ENCODE data around the gene HLCS.

DNA sequence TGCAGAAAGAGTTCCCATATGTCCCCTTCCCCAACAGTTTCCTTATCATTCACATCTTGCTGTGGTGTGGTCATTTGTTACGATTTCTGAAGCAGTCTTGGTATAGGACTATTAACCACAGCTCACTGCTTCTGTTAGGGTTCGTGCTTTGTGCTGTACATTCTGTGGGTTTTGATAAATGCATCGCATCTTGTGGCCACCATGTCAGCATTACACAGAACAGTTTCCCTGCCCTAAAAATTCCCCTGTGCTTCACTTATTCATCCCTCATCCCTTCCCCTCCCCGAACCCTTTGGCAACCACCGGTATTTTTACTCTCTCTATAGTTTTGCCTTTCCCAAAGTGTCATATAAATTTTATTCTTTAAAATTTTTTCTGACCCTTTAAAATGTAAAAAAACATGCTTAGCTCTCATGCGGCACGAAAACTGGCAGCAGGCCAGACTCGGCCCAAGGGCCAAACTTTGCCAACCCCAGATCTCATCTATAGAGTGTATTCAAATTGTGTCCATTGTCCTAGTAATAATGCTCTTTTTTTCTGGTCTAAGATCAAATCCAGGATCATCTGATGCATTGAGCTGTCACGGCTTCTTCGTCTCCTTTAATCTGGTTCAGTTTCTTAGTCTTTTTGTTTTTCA lies 189.4 kb downstream of the HLCS start:
- TF ChIP-seq EZH2phosphoT487 (IDR thresholded peaks at IDR 0.05) (no peak), CTCF (IDR thresholded peaks at IDR 0.05) (no peak)
